ENCODE results near the gene GPR84.

DNA sequence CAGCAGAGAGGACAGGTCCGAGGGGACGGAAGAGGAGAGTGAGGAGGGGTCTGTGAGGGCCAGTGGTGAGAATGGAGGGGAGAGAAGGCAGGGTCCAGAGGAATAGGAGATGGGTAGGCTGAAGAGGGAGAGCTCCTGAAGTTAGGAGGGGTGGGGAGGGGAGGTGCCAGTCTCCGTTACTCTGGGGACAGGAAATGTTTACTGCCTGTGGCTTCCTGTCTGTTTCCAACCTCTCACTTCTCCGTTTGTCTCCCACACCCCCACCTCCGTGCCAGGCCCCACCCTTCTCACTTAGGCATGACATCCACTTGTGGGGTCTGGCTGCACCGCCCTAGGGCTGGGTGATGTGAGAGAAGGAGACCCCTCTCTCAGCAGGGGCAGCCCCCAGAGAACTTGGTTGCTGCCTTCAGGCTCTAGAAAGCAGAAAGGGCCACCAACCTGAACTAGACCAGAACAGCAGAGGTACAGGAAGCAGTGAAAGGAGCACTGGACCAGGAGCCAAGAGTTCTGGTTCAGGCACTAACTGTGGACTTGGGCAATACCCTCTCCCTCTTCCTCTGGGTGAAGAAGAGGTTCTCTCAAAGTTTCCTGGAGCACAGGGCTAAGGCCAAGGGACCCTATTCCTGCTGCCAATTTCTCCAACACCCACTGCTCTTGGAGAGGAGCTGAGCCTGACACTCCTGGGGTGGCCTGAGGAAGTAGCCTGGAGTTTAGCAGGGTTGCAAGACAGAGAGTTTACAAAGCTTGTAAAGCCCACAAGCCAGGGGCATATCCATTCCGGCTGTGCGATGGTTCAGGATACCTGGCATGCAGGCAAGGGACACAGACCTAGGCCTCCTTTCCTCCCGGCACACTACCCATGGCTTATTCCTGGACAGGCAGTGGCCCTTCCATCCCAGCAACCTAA lies 49.3 kb upstream of the GPR84 start:
- TF ChIP-seq, protein P1, sequence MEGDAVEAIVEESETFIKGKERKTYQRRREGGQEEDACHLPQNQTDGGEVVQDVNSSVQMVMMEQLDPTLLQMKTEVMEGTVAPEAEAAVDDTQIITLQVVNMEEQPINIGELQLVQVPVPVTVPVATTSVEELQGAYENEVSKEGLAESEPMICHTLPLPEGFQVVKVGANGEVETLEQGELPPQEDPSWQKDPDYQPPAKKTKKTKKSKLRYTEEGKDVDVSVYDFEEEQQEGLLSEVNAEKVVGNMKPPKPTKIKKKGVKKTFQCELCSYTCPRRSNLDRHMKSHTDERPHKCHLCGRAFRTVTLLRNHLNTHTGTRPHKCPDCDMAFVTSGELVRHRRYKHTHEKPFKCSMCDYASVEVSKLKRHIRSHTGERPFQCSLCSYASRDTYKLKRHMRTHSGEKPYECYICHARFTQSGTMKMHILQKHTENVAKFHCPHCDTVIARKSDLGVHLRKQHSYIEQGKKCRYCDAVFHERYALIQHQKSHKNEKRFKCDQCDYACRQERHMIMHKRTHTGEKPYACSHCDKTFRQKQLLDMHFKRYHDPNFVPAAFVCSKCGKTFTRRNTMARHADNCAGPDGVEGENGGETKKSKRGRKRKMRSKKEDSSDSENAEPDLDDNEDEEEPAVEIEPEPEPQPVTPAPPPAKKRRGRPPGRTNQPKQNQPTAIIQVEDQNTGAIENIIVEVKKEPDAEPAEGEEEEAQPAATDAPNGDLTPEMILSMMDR (IDR thresholded peaks at IDR 0.05; ENCODE audit: low read depth, low read length, poor library complexity, severe bottlenecking): no peak
- no peak for TF ChIP-seq EZH2phosphoT487 (IDR thresholded peaks at IDR 0.05; ENCODE audit: borderline replicate concordance, low read length)

Data from DOHH2 (cell line).